Measurements from ENCODE around the gene CARD10. TPM values are rescaled to one million over a fixed set of nuclear protein-coding genes. Genes with fewer than 3 reads are reported as not detected.

CARD10 gene
- total and polyA plus RNA-seq, 2 of the 13 experiments (the other 11 are each of a cell fraction or from before 2014, with no cell fraction given): 35.2 to 55.8 TPM

- TF ChIP-seq, protein P1, sequence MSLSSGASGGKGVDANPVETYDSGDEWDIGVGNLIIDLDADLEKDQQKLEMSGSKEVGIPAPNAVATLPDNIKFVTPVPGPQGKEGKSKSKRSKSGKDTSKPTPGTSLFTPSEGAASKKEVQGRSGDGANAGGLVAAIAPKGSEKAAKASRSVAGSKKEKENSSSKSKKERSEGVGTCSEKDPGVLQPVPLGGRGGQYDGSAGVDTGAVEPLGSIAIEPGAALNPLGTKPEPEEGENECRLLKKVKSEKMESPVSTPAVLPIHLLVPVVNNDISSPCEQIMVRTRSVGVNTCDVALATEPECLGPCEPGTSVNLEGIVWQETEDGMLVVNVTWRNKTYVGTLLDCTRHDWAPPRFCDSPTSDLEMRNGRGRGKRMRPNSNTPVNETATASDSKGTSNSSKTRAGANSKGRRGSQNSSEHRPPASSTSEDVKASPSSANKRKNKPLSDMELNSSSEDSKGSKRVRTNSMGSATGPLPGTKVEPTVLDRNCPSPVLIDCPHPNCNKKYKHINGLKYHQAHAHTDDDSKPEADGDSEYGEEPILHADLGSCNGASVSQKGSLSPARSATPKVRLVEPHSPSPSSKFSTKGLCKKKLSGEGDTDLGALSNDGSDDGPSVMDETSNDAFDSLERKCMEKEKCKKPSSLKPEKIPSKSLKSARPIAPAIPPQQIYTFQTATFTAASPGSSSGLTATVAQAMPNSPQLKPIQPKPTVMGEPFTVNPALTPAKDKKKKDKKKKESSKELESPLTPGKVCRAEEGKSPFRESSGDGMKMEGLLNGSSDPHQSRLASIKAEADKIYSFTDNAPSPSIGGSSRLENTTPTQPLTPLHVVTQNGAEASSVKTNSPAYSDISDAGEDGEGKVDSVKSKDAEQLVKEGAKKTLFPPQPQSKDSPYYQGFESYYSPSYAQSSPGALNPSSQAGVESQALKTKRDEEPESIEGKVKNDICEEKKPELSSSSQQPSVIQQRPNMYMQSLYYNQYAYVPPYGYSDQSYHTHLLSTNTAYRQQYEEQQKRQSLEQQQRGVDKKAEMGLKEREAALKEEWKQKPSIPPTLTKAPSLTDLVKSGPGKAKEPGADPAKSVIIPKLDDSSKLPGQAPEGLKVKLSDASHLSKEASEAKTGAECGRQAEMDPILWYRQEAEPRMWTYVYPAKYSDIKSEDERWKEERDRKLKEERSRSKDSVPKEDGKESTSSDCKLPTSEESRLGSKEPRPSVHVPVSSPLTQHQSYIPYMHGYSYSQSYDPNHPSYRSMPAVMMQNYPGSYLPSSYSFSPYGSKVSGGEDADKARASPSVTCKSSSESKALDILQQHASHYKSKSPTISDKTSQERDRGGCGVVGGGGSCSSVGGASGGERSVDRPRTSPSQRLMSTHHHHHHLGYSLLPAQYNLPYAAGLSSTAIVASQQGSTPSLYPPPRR (CRISPR knock-in tag; IDR thresholded peaks at IDR 0.05; ENCODE audit: borderline replicate concordance): peak; percentile 45; the same call in 1 of the 2 replicates
- TF ChIP-seq ZNF556 (CRISPR knock-in tag; IDR thresholded peaks at IDR 0.05; ENCODE audit: borderline replicate concordance): no peak; the same call in 1 of the 2 replicates
- TF ChIP-seq ZNF775 (CRISPR knock-in tag; IDR thresholded peaks at IDR 0.05; ENCODE audit: borderline replicate concordance): no peak
- TF ChIP-seq, protein P2, sequence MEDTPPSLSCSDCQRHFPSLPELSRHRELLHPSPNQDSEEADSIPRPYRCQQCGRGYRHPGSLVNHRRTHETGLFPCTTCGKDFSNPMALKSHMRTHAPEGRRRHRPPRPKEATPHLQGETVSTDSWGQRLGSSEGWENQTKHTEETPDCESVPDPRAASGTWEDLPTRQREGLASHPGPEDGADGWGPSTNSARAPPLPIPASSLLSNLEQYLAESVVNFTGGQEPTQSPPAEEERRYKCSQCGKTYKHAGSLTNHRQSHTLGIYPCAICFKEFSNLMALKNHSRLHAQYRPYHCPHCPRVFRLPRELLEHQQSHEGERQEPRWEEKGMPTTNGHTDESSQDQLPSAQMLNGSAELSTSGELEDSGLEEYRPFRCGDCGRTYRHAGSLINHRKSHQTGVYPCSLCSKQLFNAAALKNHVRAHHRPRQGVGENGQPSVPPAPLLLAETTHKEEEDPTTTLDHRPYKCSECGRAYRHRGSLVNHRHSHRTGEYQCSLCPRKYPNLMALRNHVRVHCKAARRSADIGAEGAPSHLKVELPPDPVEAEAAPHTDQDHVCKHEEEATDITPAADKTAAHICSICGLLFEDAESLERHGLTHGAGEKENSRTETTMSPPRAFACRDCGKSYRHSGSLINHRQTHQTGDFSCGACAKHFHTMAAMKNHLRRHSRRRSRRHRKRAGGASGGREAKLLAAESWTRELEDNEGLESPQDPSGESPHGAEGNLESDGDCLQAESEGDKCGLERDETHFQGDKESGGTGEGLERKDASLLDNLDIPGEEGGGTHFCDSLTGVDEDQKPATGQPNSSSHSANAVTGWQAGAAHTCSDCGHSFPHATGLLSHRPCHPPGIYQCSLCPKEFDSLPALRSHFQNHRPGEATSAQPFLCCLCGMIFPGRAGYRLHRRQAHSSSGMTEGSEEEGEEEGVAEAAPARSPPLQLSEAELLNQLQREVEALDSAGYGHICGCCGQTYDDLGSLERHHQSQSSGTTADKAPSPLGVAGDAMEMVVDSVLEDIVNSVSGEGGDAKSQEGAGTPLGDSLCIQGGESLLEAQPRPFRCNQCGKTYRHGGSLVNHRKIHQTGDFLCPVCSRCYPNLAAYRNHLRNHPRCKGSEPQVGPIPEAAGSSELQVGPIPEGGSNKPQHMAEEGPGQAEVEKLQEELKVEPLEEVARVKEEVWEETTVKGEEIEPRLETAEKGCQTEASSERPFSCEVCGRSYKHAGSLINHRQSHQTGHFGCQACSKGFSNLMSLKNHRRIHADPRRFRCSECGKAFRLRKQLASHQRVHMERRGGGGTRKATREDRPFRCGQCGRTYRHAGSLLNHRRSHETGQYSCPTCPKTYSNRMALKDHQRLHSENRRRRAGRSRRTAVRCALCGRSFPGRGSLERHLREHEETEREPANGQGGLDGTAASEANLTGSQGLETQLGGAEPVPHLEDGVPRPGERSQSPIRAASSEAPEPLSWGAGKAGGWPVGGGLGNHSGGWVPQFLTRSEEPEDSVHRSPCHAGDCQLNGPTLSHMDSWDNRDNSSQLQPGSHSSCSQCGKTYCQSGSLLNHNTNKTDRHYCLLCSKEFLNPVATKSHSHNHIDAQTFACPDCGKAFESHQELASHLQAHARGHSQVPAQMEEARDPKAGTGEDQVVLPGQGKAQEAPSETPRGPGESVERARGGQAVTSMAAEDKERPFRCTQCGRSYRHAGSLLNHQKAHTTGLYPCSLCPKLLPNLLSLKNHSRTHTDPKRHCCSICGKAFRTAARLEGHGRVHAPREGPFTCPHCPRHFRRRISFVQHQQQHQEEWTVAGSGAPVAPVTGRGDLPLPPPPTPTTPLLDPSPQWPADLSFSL (CRISPR knock-in tag; IDR thresholded peaks at IDR 0.05): no peak
- TF ChIP-seq, protein P3, sequence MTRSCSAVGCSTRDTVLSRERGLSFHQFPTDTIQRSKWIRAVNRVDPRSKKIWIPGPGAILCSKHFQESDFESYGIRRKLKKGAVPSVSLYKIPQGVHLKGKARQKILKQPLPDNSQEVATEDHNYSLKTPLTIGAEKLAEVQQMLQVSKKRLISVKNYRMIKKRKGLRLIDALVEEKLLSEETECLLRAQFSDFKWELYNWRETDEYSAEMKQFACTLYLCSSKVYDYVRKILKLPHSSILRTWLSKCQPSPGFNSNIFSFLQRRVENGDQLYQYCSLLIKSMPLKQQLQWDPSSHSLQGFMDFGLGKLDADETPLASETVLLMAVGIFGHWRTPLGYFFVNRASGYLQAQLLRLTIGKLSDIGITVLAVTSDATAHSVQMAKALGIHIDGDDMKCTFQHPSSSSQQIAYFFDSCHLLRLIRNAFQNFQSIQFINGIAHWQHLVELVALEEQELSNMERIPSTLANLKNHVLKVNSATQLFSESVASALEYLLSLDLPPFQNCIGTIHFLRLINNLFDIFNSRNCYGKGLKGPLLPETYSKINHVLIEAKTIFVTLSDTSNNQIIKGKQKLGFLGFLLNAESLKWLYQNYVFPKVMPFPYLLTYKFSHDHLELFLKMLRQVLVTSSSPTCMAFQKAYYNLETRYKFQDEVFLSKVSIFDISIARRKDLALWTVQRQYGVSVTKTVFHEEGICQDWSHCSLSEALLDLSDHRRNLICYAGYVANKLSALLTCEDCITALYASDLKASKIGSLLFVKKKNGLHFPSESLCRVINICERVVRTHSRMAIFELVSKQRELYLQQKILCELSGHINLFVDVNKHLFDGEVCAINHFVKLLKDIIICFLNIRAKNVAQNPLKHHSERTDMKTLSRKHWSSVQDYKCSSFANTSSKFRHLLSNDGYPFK (CRISPR knock-in tag; IDR thresholded peaks at IDR 0.05; ENCODE audit: borderline replicate concordance): 0 out of 2 replicates have a peak, but pooled peaks have one; percentile 38
- 0 out of 2 replicates have a peak, but pooled peaks have one; percentile 74 for TF ChIP-seq ZC3H4 (CRISPR knock-in tag; IDR thresholded peaks at IDR 0.05; ENCODE audit: borderline replicate concordance)
- TF ChIP-seq AKAP8 (CRISPR knock-in tag; IDR thresholded peaks at IDR 0.05): peak; percentile 86; the same call in 1 of the 2 replicates
- TF ChIP-seq REL (CRISPR knock-in tag; conservative IDR thresholded peaks at IDR 0.05): no peak
- TF ChIP-seq ZXDC (CRISPR knock-in tag; IDR thresholded peaks at IDR 0.05): 0 out of 2 replicates have a peak, but pooled peaks have one; percentile 57
- no peak for TF ChIP-seq TRIM24 (CRISPR knock-in tag; IDR thresholded peaks at IDR 0.05)
These were observed 40.8 kb upstream of the CARD10 start, which contains the start of gene CDC42EP1 (continued) for GRCh38 chr22:37559901-37560607.

All from HepG2 (cell line).